GM18502 (cell line): ENCODE measurements around the gene TOX2.

Experiments used
- ATAC-seq: cut with Tn5 transposase; IDR thresholded peaks from one replicate; pipeline ENCODE4 v1.9.1; 2021; ENCODE audit warnings: mild to moderate bottlenecking; ENCODE audit not compliant: unreplicated experiment, poor library complexity

Gene TOX2

GRCh38 chr20:44113618-44114376 lies 199.1 kb downstream of the TOX2 start:
- ATAC-seq = no peak

- no peak for ATAC-seq
Measured at GRCh38 chr20:44115181-44115580, 200.5 kb downstream of the TOX2 start.

DNA sequence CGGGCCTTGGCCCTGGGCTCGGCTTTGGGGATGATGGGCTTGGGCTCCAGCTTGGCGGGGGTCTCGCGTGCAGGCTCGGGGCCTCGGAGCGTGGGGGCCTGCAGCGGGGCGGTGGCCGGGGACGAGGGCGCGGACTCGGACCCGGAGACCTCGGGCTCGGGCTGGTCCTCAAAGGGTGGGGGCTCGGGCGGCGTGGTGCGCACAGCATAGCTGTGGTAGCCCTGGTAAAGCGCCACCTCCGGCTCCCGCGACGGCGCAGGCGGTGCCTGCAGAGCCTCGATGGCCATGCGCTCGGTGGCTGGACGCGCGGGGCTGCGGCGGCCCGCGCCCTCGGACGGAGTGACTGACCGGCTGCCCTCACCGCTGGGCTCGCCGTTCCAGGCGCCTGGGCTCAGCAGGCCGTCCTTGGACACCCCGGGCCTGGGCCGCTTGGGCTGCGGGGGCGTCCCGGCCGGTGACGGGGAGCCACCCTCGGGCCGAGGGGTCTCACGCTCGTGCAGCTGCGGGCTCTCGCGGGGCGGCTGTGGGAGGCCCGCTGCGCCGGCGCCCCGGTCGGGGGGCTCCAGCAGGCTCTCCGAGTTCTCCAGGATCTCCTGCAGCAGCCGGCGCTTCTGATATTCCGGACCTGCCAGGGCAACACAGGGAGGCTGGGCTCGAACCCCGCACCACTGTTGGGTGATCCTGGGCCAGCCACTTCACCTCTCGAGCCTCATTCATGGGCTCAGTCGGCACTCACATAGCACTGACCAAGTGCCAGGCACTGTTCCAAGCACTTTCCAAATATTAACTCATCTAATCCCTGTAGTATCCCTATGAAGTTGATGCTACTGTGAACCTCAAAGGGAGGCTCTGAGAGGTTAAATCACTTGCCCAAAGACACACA lies 201.4 kb downstream of the TOX2 start:
- no peak for ATAC-seq

DNA sequence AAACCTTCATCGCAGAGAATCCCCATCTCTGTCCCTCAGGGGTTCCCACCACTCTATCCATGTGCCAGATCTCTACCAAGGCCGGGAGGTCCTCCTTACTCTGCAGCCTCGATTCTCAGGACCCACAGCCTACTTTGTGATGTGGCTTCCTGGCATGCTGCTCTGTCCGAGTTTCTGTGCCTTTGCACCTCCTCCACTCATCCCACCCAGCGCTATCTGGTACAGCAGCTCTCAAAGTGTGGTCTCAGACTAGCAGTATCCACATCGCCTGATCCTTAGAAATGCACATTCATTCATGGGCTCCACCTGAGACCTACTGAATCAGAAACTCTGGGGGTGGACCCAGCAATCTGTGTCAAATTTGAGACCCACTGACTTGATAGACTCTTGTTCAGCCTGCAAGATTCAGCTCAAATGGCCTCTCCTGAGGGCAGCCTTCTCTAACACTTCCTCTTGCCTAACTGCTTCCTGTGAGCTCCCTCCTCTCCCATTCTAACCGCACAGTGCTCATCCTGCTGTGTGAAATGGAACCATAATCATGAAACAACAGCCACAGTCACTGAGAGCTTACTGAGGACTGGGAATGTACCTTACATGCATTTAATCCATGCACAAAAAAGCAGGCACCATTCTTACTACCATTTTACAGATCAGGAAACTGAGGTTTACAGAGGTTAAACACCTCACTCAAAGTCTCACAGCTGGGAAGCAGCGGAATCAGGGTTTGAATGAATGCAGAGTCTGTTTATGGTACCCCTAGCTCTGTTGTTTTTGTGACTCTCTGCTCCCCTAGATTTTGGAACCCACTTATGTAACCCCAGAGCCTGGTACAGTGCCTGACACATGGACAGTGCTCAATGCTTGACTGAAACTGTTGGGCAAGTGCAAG lies 202.9 kb downstream of the TOX2 start:
- ATAC-seq = no peak

GRCh38 chr20:44118185-44119033 lies 203.8 kb downstream of the TOX2 start:
- no peak for ATAC-seq
